ENCODE data around the gene IDUA. TPM values are rescaled to one million over a fixed set of nuclear protein-coding genes. Genes with fewer than 3 reads are reported as not detected.

The IDUA gene
- total and polyA plus RNA-seq, 2 of the 4 experiments (the other 2 are of a cell fraction) = 0.72 to 12.5 TPM

DNA sequence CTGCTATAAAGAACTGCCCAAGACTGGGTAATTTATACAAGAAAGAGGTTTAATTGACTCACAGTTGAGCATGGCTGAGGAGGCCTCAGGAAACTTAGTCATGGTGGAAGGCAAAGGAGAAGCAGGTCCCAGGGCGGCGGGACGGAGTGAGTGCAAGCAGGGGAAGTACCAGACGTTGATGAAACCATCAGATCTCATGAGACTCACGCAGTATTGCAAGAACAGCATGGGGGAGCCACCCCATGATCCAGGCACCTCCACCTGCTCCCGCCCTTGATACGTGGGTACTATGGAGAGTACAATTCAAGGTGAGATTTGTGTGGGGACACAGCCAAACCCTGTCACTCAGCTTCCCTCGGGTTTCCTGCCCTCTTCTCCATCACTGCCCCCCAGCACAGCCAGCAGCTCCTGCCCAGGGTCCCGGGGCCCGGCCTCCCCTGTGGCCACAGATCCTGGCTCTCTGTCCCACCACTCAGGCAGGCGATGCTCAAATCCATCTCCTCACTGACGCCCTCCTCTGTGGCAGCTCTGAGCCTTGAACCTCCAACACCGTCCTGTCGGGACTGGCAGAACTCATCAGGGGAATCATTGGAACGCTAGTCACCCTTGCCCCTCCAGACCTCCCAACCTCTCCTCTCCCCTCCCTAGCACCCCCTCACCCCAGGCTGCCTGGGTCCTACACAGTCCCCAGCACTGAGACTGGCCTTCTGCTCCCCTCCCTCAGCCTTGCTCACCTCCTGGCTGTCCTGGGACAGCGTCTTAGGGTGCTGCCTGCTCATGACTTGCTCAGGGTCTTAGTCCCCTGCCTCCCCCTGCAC is 62.1 kb downstream of the IDUA start:
- no peak overlapping the region for H2BK20ac ChIP-seq (ENCODE audit: low read depth, low read length)
- dilution Hi-C loops (cut with HindIII; ENCODE audit: low sequenced_read_pairs, unreplicated experiment) = no loop called here
- CTCF ChIA-PET = interaction anchor here (1.5 kb wide), 1 partner anchor 15 kb away, joined by 3 read pairs; no protein-coding TSS in a partner anchor

More for the DNA sequence above, 62.1 kb downstream of the IDUA start:
- Histone ChIP-seq H4K5ac (ENCODE audit: low read depth, low read length) (no peak overlapping the region), H3K14ac (replicated peaks; ENCODE audit: low read depth, low read length) (no peak overlapping the region), H2BK5ac (ENCODE audit: low read depth, low read length, poor library complexity, severe bottlenecking) (no peak overlapping the region), H3K56ac (ENCODE audit: extremely low read depth, insufficient read depth, low read length) (no peak overlapping the region), H4K91ac (ENCODE audit: insufficient read depth, low read depth, low read length) (no peak overlapping the region), H4K20me1 (ENCODE audit: insufficient read depth, low read length) (no peaks in the 10 kb centered on the region), H2AK5ac (ENCODE audit: low read depth, low read length) (peak overlapping the region; percentile 33; the same call in 1 of the 2 replicates), H3K9ac (ENCODE audit: low read depth, low read length) (no peak overlapping the region), H3K27ac (ENCODE audit: insufficient read depth, low read length) (no peak overlapping the region), H3K4me1 (ENCODE audit: control insufficient read depth, insufficient read depth, low read length) (peaks cover 24% of the 10 kb centered on the region), H3K4me2 (ENCODE audit: low read depth, low read length) (no peak overlapping the region), H3K18ac (ENCODE audit: low read depth, low read length) (no peak overlapping the region), H4K8ac (ENCODE audit: low read depth in 2 of 2, low read length in 2 of 2) (no peak overlapping the region), H3K36me3 (ENCODE audit: control insufficient read depth, insufficient read depth, low read length) (no peaks in the 10 kb centered on the region), H2BK15ac (ENCODE audit: low read depth, low read length) (no peak overlapping the region), H2BK120ac (ENCODE audit: low read depth, low read length) (no peak overlapping the region), H2AK9ac (replicated peaks; ENCODE audit: low read depth, low read length, poor library complexity) (peak overlapping the region; percentile 81), H3K4ac (ENCODE audit: low read depth, low read length) (no peak overlapping the region), H3K9me1 (ENCODE audit: insufficient read depth, low read length) (peaks cover 7% of the 10 kb centered on the region), H3K4me3 (ENCODE audit: insufficient read depth, low read depth, low read length) (no peak overlapping the region), H3K23ac (ENCODE audit: low read depth, low read length) (no peak overlapping the region), H2AFZ (replicated peaks; ENCODE audit: low read length, poor library complexity) (no peak overlapping the region), H3K79me1 (ENCODE audit: low read depth in 1 of 2, low read length in 2 of 2) (no peaks in the 10 kb centered on the region), H3K27me3 (ENCODE audit: control insufficient read depth, insufficient read depth, low read length) (peaks cover 18% of the 10 kb centered on the region), H3K9me3 (ENCODE audit: control insufficient read depth, insufficient read depth, low read length) (0 out of 2 replicates have a peak, but pooled peaks cover 2% of the 10 kb centered on the region)
- intact Hi-C loops (cut with micrococcal nuclease) (no loop called here), in situ Hi-C loops (cut with MboI; ENCODE audit: low sequenced_read_pairs) (no loop called here)
- BruUV-seq (replicated peaks) = no TSS peak
- POLR2A ChIA-PET (ENCODE audit: unreplicated experiment) = no interaction called here
- WGBS, 2 experiments (ENCODE audit: extremely low coverage in 2 of 2, insufficient read length in 1 of 2) = 85% methylated on average over 12 of the region's 16 CpGs; no CpG with 5 or more reads in 1 of the 2 experiments
- ATAC-seq (ENCODE audit: low read depth) = no peak
- TF ChIP-seq BHLHE40 (IDR thresholded peaks at IDR 0.05; ENCODE audit: low read depth, low read length) = no peak
- TF ChIP-seq, protein P1, sequence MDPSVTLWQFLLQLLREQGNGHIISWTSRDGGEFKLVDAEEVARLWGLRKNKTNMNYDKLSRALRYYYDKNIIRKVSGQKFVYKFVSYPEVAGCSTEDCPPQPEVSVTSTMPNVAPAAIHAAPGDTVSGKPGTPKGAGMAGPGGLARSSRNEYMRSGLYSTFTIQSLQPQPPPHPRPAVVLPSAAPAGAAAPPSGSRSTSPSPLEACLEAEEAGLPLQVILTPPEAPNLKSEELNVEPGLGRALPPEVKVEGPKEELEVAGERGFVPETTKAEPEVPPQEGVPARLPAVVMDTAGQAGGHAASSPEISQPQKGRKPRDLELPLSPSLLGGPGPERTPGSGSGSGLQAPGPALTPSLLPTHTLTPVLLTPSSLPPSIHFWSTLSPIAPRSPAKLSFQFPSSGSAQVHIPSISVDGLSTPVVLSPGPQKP (IDR thresholded peaks at IDR 0.05; ENCODE audit: borderline replicate concordance, low read depth, low read length) = no peak
- TF ChIP-seq POLR2A (IDR thresholded peaks at IDR 0.05; ENCODE audit: low read depth, low read length) = no peak
- TF ChIP-seq NFE2L2 (IDR thresholded peaks at IDR 0.05; ENCODE audit: low read depth, low read length) = no peak
- TF ChIP-seq CHD1 (IDR thresholded peaks at IDR 0.05; ENCODE audit: low read depth, low read length) = no peak
- TF ChIP-seq FOS (IDR thresholded peaks at IDR 0.05; ENCODE audit: low read depth, low read length) = no peak
- no peak for TF ChIP-seq SMC3 (IDR thresholded peaks at IDR 0.05; ENCODE audit: low read depth, low read length)
- no peak for TF ChIP-seq RAD21 (IDR thresholded peaks at IDR 0.05; ENCODE audit: low read length)
- DNase-seq = no peak
